NOMO-1 treated with DMSO at 0.1 percent for 48 hours (cell line): ENCODE data around the gene PRRG3.

Source experiments
- DNase-seq: peaks from one replicate; lab custom pipeline; 2025; ENCODE audit not compliant: unreplicated experiment; lab: John Stamatoyannopoulos, UW

Gene PRRG3

GRCh38 chrX:151704041-151704663 lies 8.9 kb downstream of the PRRG3 start:
- no peak for DNase-seq

- no peak for DNase-seq
Measured at GRCh38 chrX:151708821-151709220, 13.6 kb downstream of the PRRG3 start.

GRCh38 chrX:151710457-151710856 lies 15.2 kb downstream of the PRRG3 start:
- DNase-seq = no peak

- no peak for DNase-seq
Measured at GRCh38 chrX:151711154-151711553, 15.9 kb downstream of the PRRG3 start.

DNA sequence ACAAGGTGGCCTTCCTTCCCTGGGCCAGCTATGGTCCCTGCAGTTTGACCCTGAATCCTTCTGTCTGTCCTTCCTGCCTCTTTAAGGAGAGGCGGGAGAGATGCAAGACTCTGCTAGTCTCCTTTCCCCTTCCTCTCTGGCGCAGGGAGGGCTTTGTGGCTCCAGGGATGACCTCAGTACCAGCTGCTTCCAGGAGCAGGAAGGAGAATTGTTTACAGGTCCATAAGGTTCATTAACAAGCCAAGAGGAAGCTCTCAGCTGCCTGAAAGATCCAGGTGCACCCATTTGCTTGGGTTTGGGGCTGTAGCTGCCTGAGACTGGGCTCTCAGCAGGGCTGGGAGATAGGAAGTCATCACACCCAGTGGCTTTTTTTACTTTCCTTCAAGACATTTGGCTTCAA lies 16.5 kb downstream of the PRRG3 start:
- DNase-seq = no peak

- no peak for DNase-seq
Measured at GRCh38 chrX:151712253-151712652, 17.0 kb downstream of the PRRG3 start.

- no peak for DNase-seq
Measured at GRCh38 chrX:151713849-151714248, 18.6 kb downstream of the PRRG3 start.

DNA sequence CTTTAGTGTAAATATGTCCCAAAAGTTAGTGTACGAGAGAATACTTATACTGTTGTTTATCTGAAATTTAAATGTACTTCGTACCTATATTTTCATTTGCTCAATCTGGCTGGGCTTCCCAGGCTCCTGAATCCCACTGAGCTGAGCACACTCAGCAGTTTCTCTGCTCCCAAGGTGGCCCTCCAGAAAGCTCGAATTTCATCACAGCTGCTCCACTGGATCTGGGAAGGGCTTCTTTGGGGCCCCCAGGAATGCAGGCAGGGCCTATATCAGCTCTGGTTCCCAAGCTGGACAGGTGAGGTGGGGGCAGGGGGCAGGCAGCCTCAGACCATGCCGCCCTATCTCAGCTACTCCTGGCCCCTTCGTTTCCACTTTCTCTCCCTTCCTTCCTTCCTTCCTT lies 19.1 kb downstream of the PRRG3 start:
- DNase-seq = no peak

- DNase-seq = no peak
Measured at GRCh38 chrX:151715752-151716151, 20.5 kb downstream of the PRRG3 start, which contains the start of gene FATE1. Gene FATE1, plus strand, starts transcription at chrX:151716035. Its CDS starts 85 bp downstream, at chrX:151716120.

DNA sequence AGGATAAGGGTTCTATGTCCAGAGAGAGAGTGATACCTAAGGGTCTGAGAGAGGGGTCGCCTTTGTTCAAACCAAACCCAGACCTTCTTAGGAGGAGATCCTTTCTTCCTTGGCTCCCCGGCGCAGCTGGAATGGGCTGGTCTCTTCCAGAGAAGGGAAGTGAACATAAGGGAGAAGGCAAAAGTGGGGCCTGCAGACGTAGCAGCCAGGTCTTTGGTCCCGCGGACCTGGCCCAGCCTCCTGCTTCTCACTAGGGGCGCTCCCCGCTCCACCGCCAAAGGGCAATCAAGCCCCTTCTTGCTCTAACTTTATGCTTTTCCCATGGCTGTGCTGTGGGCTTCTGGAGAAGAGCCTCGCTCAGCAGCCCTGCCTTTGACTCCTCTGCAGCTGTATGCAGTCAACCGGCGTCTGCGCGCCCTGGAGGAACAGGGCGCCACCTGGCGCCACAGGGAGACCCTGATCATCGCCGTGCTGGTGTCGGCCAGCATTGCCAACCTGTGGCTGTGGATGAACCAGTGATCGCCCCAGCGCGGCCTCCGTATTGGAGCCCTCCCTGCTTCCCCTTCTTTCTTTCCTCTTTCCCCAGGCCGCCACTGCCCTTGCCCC lies 27.1 kb downstream of the PRRG3 start:
- DNase-seq = no peak

GRCh38 chrX:151723156-151723760 lies 28.0 kb downstream of the PRRG3 start:
- DNase-seq = no peak

- no peak for DNase-seq
Measured at GRCh38 chrX:151724563-151725337, 29.5 kb downstream of the PRRG3 start.

DNA sequence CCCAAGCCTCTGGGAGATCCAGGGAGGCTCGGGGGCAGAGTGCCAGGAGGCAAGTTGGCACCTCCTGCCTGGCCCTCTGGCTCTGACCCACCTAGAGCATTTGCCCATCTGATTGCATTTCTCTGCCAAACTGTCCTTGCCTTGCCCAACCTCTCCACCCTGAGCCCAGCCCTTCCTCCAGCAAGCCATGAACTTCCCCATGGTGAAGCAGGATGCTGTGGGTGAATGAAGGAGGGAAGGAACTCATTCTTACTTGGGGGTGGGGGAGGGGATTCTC lies 30.0 kb downstream of the PRRG3 start:
- DNase-seq = no peak

GRCh38 chrX:151726751-151727150 lies 31.5 kb downstream of the PRRG3 start:
- no peak for DNase-seq

- no peak for DNase-seq
Measured at GRCh38 chrX:151727346-151727745, 32.1 kb downstream of the PRRG3 start.

DNA sequence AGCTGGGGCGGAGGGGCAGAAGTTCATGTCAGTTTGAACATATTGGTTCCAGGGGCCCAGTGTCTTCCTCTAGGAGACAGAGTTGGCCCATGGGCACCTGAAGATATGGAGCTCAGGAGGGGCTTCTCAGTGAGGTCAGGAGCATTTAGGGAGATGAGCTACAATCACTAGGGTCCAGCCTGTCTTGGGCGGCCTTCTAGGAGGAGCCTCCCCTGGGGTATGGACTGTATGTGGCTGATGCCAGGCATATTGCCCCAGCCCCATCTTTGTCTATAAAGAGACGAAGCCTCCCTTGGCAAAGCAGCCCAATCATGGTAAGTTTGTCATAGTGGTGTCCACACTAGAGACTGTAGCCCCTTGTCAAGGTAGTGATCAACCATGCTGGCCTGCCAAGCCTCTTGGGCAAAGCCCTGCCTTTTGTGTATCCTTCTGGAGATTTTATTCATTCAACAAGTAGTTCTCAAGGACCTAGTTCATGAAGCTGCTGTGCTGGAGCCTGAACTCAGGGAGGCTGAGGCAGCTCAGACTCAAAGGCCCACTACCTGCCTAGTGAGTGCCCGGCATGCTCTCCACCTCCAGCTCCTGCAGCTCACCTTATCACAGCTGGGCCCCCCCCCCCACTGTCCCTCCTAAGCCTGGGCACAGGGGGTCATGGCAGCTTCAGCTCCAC lies 33.9 kb downstream of the PRRG3 start:
- DNase-seq = no peak

DNA sequence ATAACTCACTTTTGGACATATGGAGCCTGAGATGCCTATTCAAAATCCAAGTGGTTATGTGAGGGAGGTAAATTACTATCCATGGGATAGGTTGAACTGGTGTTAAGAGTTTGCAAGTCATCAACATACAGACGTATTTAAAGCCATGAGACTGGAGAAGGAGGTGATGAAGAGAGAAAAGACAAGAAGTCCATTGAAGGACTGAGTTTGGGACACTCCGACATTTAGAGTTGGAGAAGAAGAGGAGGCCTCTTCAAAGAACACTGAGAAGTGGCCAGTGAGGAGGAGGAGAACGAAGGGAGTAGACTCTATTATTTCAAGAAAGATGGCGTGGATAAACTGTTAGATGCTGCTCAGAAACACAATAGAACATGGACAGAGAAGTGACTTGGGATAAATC lies 39.2 kb downstream of the PRRG3 start, which contains the start of gene CNGA2:
Gene CNGA2, plus strand, starts transcription at position 301 of the 400 bp plus-strand sequence. CDS start 3,738 bp downstream, outside the sequence.
- DNase-seq = no peak

GRCh38 chrX:151735219-151735618 lies 40.0 kb downstream of the PRRG3 start:
- DNase-seq = no peak

DNA sequence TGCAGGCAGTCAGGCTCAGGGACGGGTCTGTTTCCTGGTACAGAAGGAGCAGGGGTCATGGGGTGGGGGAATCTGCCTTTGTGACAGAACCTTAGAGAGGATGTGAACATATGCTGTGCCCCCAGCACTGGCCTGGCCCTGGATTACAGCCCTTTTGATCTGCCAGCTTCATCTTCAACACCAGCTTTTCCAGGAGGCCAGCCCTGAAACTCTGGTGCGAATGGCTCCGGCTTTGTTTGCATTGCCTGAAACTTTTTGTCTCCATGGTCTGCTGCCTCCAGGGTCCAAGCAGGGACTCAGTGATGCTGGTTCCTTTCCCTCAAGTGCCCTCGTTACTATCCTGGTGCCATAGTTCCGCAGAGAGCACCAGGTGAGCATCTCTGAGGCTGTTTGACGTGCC lies 41.4 kb downstream of the PRRG3 start:
- DNase-seq = no peak

DNA sequence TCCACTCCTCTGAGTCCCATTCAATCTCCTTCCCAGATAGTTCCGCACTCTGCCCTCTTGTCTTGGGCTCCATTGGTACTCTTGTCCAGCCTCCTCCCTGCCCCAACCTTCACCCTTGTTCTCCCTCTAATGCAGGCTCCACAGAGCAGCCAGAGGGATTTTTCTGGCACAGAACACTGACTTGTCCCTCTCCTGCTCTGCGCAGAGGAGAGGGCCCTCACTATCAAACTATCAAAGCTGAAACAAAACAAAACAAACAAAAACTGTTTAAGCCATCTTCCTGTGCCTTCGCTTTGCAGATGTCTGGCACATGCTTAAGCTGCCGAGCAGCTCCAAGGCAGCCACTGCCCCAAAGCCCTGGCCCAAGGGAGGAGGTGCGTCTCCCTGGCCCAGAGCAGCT lies 42.2 kb downstream of the PRRG3 start:
- DNase-seq = no peak

DNA sequence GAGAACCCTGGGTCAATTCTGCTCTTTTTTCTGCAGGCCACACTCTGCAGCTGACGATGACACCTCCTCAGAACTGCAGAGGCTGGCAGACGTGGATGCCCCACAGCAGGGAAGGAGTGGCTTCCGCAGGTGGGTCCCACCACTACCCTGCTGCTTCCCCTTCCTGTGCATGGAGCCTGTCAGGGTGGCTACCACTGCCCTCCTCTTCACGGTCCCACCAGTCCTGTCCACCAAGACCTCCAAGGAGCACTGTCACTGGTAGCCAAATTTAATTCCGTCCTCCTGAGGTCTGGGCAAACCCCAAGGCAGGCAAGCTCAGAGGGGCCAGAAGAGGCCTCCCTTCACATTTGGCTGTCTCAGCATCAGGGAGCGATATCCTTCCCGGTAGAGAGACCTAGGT lies 43.5 kb downstream of the PRRG3 start:
- DNase-seq = no peak
